ENCODE data around the gene COL4A1.

COL4A1 gene

GRCh38 chr13:110330491-110331011, 23.6 kb upstream of the COL4A1 start:
- H3K4me1 ChIP-seq (ENCODE audit: low read depth, poor library complexity, severe bottlenecking) = no peaks in the 10 kb centered on the region
- H3K4me3 ChIP-seq (IDR thresholded peaks at IDR 0.05; ENCODE audit: insufficient read depth, low read depth, low read length) = no peak overlapping the region
- no peaks in the 10 kb centered on the region for H3K36me3 ChIP-seq (ENCODE audit: insufficient read depth)
- H3K27me3 ChIP-seq (ENCODE audit: insufficient read depth, low read depth) = no peaks in the 10 kb centered on the region
- H3K4me2 ChIP-seq = no peak overlapping the region
- no peaks in the 10 kb centered on the region for H3K79me2 ChIP-seq (ENCODE audit: insufficient read depth, low read depth)
- no peaks in the 10 kb centered on the region for H4K20me1 ChIP-seq (ENCODE audit: insufficient read depth)
- H3K27ac ChIP-seq = no peak overlapping the region
- no peak overlapping the region for H2AFZ ChIP-seq (ENCODE audit: low read depth)
- H3K9ac ChIP-seq = no peak overlapping the region
- TF ChIP-seq CTCF (conservative IDR thresholded peaks at IDR 0.05; ENCODE audit: low read depth, low read length) = no peak

GRCh38 chr13:110329798-110330461, 23.0 kb upstream of the COL4A1 start:
- H3K4me2 ChIP-seq = no peak overlapping the region

GRCh38 chr13:110329258-110329657, 22.3 kb upstream of the COL4A1 start:
- no peak overlapping the region for H2AFZ ChIP-seq (ENCODE audit: low read depth)
- no peak overlapping the region for H3K4me2 ChIP-seq
- no peaks in the 10 kb centered on the region for H3K4me1 ChIP-seq (ENCODE audit: low read depth, poor library complexity, severe bottlenecking)
- no peaks in the 10 kb centered on the region for H3K79me2 ChIP-seq (ENCODE audit: insufficient read depth, low read depth)
- no peak overlapping the region for H3K4me3 ChIP-seq (IDR thresholded peaks at IDR 0.05; ENCODE audit: insufficient read depth, low read depth, low read length)
- no peak overlapping the region for H3K27ac ChIP-seq
- no peak overlapping the region for H3K9ac ChIP-seq
- no peak for TF ChIP-seq CTCF (conservative IDR thresholded peaks at IDR 0.05; ENCODE audit: low read depth, low read length)
- no peaks in the 10 kb centered on the region for H3K36me3 ChIP-seq (ENCODE audit: insufficient read depth)
- H3K27me3 ChIP-seq (ENCODE audit: insufficient read depth, low read depth) = no peaks in the 10 kb centered on the region
- H4K20me1 ChIP-seq (ENCODE audit: insufficient read depth) = no peaks in the 10 kb centered on the region

More at GRCh38 chr13:110329798-110330461, 23.0 kb upstream of the COL4A1 start:
- Histone ChIP-seq H3K4me3 (IDR thresholded peaks at IDR 0.05; ENCODE audit: insufficient read depth, low read depth, low read length) (no peak overlapping the region), H3K79me2 (ENCODE audit: insufficient read depth, low read depth) (no peaks in the 10 kb centered on the region), H3K4me1 (ENCODE audit: low read depth, poor library complexity, severe bottlenecking) (no peaks in the 10 kb centered on the region), H3K36me3 (ENCODE audit: insufficient read depth) (no peaks in the 10 kb centered on the region), H4K20me1 (ENCODE audit: insufficient read depth) (no peaks in the 10 kb centered on the region), H3K27me3 (ENCODE audit: insufficient read depth, low read depth) (no peaks in the 10 kb centered on the region), H3K9ac (no peak overlapping the region), H3K27ac (no peak overlapping the region), H2AFZ (ENCODE audit: low read depth) (no peak overlapping the region)
- no peak for TF ChIP-seq CTCF (conservative IDR thresholded peaks at IDR 0.05; ENCODE audit: low read depth, low read length)

- H3K27ac ChIP-seq = no peak overlapping the region
- no peaks in the 10 kb centered on the region for H3K79me2 ChIP-seq (ENCODE audit: insufficient read depth, low read depth)
- H3K4me3 ChIP-seq (IDR thresholded peaks at IDR 0.05; ENCODE audit: insufficient read depth, low read depth, low read length) = no peak overlapping the region
- no peaks in the 10 kb centered on the region for H3K4me1 ChIP-seq (ENCODE audit: low read depth, poor library complexity, severe bottlenecking)
- H3K36me3 ChIP-seq (ENCODE audit: insufficient read depth) = no peaks in the 10 kb centered on the region
- H3K9ac ChIP-seq = no peak overlapping the region
- no peak overlapping the region for H2AFZ ChIP-seq (ENCODE audit: low read depth)
- no peak for TF ChIP-seq CTCF (conservative IDR thresholded peaks at IDR 0.05; ENCODE audit: low read depth, low read length)
- H3K4me2 ChIP-seq = no peak overlapping the region
- H4K20me1 ChIP-seq (ENCODE audit: insufficient read depth) = no peaks in the 10 kb centered on the region
- no peaks in the 10 kb centered on the region for H3K27me3 ChIP-seq (ENCODE audit: insufficient read depth, low read depth)
Measured at GRCh38 chr13:110328573-110328972, 21.6 kb upstream of the COL4A1 start.
